Stimulated activated CD8-positive, alpha-beta memory T cell treated with anti-CD3 and anti-CD28 coated beads, Interleukin-12 subunit alpha, Interleukin-12 subunit beta, amount 100 ng/mL, for 4 hours (primary cell): Measurements from ENCODE around the gene CRIM1.

Experiments
- DNase-seq: peaks from one replicate; pipeline ENCODE4 v3.0.0-alpha.2; 2020; ENCODE audit warnings: low read depth

Gene CRIM1

DNA sequence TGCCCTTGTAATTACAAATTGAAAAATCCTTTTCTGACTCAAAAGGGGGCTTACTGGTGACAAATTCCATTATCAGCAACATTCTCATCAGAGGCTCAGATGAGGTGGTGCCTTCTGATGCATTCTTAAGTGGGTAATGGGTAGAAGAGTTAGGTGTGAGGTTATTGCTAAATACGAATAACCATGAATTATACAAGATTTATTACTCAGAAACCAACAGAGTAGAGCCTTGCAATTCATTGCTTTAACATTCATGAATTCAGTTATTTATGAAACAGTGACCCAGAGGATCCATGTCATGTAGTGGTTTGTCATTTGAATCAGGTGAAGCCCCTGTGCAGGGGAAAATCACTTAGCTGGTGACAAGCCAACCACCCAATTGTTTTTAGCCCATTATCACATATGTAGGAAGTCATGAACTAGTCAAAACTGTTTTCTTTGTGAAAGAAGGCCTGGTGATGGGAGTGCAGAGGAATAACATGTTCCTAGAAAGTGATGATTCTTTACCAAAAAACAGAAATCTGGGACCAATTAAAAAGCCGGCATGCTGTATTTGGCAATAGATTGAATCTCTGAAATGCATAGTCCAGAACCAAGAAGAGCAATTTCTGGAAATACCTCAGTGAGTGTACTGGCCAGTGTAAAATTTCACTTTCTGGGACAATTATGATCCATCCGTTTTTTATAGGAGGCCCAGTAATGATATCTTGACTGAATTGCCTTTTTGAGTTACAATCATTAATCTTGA lies 70.2 kb downstream of the CRIM1 start:
- DNase-seq = no peak

DNA sequence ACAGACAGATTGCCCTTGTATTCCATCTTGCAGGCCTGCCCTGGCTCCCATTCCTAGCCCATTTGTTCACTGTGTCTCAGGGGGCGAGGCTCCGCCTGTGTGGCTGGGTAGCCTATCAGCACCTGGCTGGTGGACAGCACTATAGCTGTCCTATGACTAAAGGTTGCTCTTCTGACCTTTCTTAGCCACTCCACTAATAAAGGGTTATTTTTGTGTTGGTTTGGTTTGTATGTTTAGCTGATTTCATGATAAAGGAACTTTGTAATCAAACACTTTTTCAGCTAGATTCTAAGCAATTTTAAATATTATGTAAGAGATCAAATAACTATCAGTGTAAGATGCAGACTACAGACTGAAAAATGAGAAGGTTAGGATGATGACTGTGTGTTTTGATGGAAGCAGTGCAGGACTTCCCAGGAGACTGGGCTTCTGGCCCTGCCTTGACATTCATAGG lies 72.2 kb downstream of the CRIM1 start:
- DNase-seq = no peak

DNA sequence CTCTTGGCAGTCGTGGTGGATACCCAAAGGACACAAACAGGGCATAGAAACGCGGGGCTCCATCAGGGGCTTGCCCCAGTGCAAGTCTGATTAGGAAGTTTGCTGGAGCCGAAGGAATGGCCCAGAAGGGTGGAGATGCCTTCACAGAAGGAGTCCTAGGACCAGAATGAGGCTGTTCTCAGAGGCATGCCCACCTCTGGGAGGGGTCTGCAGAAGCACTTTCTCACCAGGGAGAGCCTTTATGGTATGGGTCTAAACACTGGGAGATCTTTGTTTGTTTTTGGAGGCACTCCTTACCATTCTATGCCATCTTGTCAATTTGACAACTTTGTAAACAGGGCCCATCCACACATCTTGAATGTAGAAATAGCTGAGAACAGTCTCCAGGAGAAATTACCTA lies 75.0 kb downstream of the CRIM1 start:
- DNase-seq = no peak

DNA sequence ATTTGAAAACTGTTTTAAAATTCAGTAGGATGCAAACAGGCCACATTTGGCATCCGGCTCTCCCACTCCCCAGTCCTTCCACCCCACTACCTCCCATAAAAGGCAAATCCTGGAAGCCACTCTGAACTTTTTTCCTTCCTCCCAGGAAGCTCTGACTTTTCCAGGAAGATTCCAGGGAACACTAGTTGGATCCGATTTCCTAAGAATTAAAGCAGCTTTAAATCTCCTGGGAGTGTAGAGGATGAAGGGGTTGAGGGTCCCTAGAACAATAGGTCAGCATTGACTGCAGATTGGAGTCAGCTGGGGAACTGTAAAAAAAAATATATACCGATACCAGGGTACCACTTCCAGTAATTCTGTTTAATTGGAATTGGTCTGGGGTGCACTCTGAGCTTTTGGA lies 76.9 kb downstream of the CRIM1 start:
- no peak for DNase-seq

DNA sequence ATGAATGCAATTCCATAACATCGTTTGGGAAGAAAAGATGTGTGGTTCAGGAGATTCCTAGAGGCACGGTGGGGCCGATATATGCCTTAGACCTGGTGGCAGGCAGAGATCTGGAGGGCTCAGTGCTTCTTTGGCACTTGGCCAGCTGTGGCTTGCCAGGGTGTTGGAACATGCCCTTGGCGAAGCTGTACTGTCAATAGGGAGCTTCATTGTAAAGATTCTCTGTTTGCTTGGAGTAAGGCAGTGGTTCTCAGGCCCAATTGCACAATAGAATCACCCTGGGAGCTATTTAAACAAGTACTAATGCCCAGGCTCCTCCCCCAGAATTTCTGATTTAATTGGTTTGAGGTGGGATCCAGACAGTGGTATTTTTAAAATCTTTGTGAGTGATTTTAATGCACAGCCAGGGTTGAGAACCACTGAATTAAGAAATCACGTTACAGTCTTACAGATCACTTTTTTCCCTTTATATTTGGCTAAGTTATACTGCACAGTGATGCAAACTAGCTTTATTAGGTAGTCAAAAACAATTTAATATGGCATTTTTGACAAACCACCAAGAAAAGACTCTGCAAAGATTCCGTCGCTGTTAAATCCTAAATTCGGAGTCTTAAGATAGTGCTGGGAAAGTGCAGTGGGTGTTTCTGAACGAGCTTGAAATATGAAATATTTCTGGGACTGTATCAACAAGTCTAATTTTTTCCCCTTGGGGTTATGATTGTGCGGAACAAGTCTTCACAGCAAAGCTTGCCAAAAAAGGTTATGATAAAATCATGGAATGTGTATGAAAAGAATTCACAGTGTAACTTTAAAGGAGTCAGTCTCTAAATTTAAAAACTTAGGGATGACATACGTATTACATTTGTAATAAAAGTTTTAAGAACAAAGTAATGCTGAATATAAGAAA lies 78.0 kb downstream of the CRIM1 start:
- no peak for DNase-seq

DNA sequence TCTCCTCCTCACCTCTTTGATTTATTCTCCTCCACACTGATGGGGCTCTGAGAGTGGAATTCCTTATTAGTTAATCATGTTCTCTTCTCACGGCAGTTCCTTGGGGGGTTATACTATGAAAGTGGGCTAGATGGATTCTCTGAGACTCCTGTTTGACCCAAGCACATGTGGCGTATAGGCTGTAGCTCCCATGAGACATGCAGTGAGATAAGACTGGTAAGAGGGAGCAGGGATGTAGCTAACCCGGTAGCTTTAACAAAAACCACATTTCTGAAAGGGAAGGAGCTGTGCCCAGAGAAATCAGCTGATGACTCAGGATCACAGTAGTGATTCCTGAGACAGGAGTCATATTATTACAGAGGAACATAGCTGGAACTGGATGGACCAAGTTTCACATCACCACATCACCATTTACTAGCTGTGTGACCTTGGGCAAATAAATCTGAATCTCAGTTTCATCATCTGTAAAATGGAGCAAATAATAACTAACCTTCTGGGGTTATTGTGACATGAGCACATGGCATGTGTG lies 82.9 kb downstream of the CRIM1 start:
- DNase-seq = no peak

DNA sequence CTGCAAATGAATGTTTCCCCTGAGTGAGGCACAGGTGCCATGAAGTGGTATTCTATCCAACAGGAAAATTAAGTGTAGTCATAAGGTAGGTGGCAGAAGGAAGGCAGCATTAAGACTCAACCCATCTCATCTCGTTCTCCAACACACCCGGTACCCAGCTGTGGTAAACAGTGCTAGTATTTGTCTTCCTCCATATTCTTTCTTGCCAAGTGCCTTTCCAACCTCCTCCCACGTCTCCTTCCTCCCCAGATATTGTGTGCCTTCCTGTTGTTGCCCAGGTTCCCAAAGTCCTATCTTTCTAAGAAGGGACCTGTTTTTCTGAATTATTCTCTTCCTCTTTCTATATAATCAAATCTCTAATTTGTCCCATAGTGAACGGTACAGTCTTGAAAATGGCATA lies 83.5 kb downstream of the CRIM1 start:
- DNase-seq = no peak

DNA sequence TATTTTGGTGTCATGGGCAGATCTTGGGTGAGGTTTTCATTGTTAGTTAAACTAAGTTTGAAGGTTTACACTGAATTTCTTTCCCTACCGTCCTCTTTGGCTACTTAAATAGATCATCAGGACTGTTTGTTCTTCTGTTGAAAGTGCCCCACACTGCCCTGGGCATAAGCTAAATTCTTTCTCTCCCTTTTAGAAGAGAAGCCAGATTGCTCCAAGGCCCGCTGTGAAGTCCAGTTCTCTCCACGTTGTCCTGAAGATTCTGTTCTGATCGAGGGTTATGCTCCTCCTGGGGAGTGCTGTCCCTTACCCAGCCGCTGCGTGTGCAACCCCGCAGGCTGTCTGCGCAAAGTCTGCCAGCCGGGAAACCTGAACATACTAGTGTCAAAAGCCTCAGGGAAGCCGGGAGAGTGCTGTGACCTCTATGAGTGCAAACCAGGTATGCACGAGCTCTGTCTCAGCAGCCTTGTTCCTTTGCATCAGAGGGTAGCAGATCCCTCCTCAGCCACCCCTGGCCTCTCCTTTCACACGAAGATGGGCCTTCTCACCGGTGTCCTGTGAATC lies 85.6 kb downstream of the CRIM1 start:
- DNase-seq = no peak

DNA sequence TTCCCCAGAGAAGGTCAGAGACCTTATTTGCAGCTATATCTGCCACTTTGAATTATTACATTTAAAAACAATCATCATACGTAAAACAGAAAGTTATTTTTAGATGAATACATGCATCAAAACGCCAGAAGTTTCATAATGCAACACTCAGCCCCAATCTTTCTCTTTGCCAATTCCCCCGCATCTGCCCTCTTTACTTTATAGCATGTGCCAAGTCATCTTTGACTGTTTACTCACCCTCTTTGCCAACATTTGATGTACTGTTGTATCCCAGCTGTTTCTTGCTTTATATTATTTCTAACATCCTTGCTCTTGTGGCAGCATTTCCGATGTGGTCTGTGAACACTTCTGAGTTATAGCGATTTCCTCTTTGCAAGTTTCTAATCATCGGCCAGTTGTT lies 86.2 kb downstream of the CRIM1 start:
- DNase-seq = no peak

DNA sequence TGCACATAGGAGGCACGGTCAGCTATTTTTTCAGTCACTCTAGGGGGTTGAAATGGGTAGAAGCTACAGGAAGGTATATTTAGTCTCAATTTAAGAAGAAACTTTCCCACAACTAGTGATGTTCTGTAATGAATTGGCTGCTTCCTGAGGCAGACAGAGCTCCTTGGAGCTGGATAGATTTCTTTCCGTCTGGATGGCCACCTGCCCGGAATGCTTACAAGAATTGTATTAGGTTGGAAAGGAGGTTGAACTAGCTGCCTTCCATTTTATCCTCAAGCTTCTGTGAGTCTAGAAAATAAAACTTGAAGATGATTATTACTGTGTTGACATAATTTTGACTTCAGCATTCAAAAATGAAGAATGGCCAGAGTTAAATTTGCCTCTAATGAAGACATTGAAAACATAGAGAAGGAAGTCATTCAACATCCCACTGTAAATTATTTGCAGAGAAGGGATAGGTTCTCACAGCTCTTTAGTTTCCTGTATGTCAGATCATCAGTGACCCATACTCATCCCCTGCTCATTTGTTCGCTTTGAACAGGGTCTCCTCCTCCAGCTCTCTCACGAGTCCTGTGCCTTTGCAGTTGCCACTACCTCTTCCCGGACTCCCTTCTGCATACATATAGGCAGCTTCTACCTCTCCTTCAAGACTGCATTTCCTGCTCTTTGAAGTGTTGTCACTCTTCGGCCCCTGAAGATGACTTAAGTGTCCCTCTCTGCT lies 88.8 kb downstream of the CRIM1 start:
- no peak for DNase-seq

DNA sequence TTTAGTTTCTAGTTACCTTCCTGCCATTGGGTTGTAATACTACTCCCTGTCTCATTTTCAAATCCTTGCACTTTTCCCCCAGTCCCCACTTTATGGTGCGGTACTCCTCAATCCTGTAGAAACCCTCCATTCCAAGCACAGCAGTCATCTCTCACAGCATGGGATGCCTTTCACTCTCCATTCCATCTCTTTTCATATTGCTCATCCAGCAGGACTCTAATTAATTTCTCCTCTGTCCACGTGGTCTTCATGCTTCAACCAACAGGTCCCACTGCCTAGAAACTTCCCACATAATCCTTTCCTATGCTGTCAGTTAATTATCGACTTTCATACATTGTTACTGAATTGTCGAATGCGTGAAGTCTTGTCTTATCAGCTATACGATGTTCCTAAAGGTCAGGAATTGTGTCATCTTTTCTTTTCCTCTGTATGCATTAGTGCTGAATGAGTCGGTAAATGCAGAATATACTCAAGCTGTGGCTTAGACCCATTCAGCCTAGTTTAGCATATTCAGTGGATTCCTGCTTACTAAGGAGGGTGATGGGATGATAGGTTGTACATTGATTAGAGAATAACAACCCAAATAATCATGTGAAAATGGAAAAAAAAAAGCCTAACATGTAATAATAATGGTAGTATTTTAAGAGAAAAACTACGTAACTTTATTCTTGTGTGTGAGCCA lies 89.7 kb downstream of the CRIM1 start:
- no peak for DNase-seq

DNA sequence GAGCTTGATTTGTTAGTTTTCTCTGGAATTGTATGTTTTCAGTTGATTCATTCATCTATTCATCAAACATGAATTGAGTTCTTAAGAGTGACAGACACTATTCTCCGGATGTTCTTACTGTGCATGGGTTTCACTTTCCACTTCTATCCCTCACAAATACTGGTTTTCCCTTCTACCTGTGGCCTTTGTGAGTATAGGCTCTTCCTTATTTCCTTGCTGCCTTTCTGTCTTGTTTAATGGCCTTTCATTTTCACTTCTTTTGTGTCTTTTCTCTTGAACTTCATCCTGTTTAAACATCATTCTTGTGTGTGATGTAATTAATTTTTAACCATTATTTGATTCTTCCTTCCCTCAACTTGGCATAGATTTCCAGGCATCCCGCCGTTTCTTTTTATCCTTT lies 90.7 kb downstream of the CRIM1 start:
- DNase-seq = no peak

DNA sequence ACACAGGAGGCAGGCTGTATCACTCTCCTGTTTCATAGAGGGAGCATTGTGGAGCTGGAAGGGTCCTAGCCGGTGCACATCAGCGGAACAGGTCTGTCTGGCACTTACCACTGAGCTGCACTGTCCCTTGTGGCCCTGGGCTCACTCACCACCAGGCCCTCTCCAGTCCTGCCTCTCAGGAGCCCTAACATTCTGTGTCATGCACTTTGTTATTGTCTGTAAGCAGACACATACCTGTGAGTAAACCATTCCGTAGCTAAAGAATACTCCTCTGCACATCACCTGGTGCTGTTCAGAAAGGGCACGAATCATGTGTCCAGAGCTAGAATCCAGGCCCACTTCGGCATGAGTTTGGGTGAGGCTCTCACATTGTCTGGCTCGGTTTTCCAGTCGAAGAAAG lies 93.6 kb downstream of the CRIM1 start:
- no peak for DNase-seq

DNA sequence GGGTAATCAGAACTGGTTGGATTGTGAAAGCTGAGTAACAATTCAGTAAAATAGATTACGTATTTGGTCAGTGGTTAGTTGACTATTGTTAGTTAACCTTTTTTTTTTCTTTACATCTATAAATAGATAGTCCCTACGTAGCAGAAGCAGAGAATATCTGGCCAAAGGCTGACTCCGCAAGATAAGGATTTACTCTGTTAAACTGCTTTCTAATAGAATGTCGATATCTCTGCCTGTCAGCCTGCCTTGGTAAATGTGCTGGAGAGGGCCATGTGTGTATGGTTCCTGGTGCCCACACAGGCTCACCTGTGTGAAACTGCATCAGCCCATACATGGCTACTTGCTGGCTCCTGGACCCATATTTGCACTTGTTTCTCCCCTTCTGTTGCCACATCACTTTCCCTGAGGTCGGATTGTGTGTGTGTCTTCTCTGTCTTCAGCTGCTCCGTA lies 94.4 kb downstream of the CRIM1 start:
- no peak for DNase-seq

DNA sequence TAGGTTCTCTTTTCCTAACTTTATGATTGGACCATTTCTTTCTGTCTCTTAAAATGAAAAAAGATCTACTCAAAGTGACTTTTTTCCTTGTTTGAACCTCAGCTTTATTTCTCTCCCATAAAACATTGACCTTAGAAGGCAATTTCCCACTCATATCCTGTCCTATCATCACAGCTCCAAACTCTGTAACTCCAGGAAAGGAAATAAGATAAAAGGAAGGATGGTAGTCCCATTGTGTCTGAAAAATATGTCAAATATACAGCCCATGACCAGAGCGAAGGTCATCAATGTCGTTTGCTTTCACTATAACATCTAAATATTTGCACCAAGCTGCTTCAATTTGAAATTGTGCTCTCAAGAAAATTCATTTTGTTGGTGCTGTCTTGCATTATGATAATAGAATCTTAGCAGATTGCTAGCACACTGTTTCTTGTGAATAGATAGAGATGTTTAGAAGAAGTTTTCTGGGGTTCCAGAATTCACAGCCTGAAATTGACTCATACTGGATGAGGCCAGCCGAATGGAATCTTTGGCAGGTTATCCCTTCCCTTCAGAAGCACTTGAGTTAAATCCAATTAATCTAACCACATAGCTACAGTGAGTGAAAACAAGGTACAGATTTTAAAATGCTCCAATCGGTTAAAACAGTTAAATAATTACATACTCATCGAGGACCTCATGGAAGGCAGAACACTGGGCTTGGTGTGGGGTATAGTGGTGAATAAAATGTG lies 95.1 kb downstream of the CRIM1 start:
- no peak for DNase-seq

DNA sequence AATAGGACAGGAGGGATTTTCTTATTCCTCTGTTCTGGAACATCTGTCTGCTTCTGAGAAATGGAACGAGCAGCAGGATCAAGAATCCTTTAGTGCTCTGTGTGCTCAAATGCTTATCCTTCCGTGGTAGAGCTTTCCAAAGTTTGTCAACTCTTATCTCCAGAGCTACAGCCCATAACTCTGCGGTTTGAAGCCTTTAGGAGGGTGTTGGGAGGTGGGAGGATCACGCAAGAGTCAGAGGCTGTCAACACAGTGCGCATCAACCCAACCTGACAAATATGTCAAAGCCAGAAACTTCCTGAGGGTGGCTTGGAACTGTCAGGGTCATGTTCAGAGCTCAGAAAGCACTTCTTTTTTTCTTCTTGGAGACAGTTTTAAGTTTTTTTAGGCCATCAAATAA lies 95.9 kb downstream of the CRIM1 start:
- DNase-seq = no peak

DNA sequence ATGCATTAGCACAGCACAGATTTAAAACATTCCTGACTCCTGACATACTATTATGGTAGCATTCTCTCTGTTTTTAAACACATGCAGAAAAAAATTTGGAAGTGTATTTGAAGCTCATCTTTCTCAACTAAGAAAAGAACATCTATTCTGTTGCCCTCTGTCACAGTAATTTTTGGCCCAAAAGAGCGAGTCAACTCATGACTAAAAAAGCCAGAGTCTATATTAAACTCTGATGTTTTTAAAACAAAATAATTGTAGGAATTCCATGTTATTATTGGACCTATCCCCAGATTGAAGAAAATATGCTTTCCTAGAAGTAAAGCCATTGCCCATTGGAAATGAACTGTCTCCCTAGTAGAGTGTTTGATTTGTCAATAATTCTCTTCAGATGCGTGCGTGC lies 96.7 kb downstream of the CRIM1 start:
- DNase-seq = no peak

DNA sequence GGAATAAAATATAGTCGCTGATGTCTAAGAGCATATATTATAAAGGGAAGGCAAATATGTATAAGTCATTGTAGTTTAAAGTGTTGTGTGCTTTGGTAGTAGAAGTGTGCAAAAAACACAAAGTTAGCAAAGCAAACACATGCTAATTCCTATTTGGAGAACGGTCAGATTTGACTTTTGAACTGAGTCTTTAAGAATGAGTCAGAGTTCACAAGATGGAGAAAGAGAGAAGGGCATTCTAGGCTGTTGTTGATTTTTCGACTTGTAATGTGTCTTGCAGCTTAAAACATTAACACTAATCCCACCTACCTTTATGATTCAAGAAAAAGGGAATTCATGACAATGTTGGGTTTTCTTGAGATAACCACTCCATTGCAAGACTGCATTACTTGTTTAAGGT lies 98.1 kb downstream of the CRIM1 start:
- DNase-seq = no peak

DNA sequence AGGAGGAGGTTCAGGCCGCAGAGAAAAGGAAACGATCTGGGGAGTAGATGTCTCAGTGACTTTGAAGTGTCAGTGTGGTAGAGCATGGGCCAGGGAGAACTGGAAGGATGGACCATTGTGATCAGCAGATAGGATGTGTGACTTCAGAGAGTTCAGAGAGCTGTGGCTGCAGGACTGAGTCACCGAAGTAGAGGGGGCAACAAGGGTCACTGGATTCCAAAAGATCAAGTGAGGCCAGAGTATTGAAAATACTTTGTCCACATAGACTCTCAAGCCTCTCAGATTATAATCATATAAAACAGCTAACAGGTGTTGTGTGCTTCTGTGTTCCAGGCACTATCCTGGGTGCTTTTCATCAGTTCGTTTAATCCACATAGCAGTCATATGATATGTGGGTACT lies 99.4 kb downstream of the CRIM1 start:
- DNase-seq = no peak

DNA sequence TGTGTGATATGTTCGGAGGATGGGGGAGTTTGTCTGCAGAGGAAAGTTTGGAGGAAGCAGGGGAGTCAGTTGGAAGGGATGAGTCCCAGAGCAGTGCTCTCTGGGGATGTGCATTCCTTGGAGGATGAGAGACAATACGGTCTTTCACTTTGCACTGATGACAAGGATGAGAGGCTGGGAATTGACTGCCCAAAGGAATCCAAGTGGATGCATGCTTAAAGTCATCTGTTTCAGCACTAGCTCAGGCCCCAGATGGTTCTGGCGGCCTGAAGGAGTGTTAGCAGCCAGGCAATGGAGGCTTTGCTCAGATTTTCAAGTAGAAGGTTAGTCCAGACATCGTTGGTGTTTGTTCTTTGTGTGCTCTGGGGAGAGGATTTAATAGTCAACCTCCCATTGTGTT lies 100.2 kb downstream of the CRIM1 start:
- no peak for DNase-seq
